Hepatocyte (in vitro differentiated cells): ENCODE measurements around the gene ANKRD2. TPM values are rescaled to one million over a fixed set of nuclear protein-coding genes. Genes with fewer than 3 reads are reported as not detected.

ENCODE experiments used
- DNase-seq: peaks from one replicate; pipeline ENCODE4 v3.0.0-alpha.2; 2016; ENCODE audit warnings: low spot score
- H2AFZ ChIP-seq: fragments of 200-600 bp; sonication (generic); 2 replicates; pipeline ENCODE4 v1.6.0; 2016; ENCODE audit warnings: antibody characterized with exemption, mild to moderate bottlenecking
- H3K27ac ChIP-seq: fragments of 200-600 bp; sonication (generic); 2 replicates; pipeline ENCODE4 v1.5.1; 2016; ENCODE audit warnings: mild to moderate bottlenecking
- H3K27me3 ChIP-seq: fragments of 200-600 bp; sonication (generic); 2 replicates; pipeline ENCODE4 v1.6.1; 2016
- H3K36me3 ChIP-seq: fragments of 200-600 bp; sonication (generic); replicated peaks from 2 replicates; pipeline ENCODE4 v1.5.1; 2016; ENCODE audit warnings: low read depth; ENCODE audit not compliant: insufficient read depth
- H3K4me1 ChIP-seq: fragments of 200-600 bp; sonication (generic); 2 replicates; pipeline ENCODE4 v1.5.1; 2016; ENCODE audit warnings: mild to moderate bottlenecking, moderate library complexity; ENCODE audit not compliant: insufficient read depth
- H3K4me2 ChIP-seq: fragments of 200-600 bp; sonication (generic); 2 replicates; pipeline ENCODE4 v1.6.0; 2016
- H3K4me3 ChIP-seq: fragments of 200-600 bp; sonication (generic); 2 replicates; pipeline ENCODE4 v1.5.1; 2016; ENCODE audit warnings: mild to moderate bottlenecking
- H3K79me2 ChIP-seq: fragments of 200-600 bp; sonication (generic); 2 replicates; pipeline ENCODE4 v1.6.0; 2017; ENCODE audit warnings: mild to moderate bottlenecking
- H3K9me2 ChIP-seq: fragments of 200-600 bp; sonication (generic); replicated peaks from 2 replicates; pipeline ENCODE4 v1.6.0; 2017; ENCODE audit warnings: mild to moderate bottlenecking; ENCODE audit not compliant: insufficient read depth
- H3K9me3 ChIP-seq: fragments of 200-600 bp; sonication (generic); 2 replicates; pipeline ENCODE4 v1.5.1; 2016; ENCODE audit warnings: low read depth, mild to moderate bottlenecking
- H4K20me1 ChIP-seq: fragments of 200-600 bp; sonication (generic); 2 replicates; pipeline ENCODE4 v1.6.0; 2016; ENCODE audit warnings: mild to moderate bottlenecking; ENCODE audit not compliant: insufficient read depth, poor library complexity, severe bottlenecking
- CTCF ChIP-seq: fragments of 200-600 bp; sonication (generic); IDR thresholded peaks from 2 replicates; pipeline ENCODE4 v1.5.1; 2016; ENCODE audit warnings: antibody characterized with exemption, mild to moderate bottlenecking; ENCODE audit not compliant: poor library complexity
- EZH2 ChIP-seq: fragments of 200-600 bp; sonication (generic); IDR thresholded peaks from 2 replicates; pipeline ENCODE4 v1.6.1; 2016; ENCODE audit warnings: antibody characterized with exemption, mild to moderate bottlenecking, borderline replicate concordance
- EZH2phosphoT487 ChIP-seq: fragments of 200-600 bp; sonication (generic); IDR thresholded peaks from one replicate; pipeline ENCODE4 v1.6.1; 2018; ENCODE audit warnings: antibody characterized with exemption, mild to moderate bottlenecking, low read depth, moderate library complexity; ENCODE audit not compliant: unreplicated experiment, severe bottlenecking
- WGBS: methylation state at CpG from one replicate; pipeline ENCODE4 v1.1.6; 2016; ENCODE audit warnings: low lambda C conversion rate; ENCODE audit errors: missing lambda C conversion rate; 5-methylcytosine and 5-hydroxymethylcytosine counted together
- polyA plus RNA-seq: library from polyadenylated mRNA; unstranded; fragments of >200 nt; fragmentation: Nextera tagmentation; extraction: Ambion mirVana; gene quantifications from 2 replicates; pipeline ENCODE4 v1.2.1, GENCODE V29; 2016
- total RNA-seq: library from RNA; depleted of rRNA; stranded (reverse); fragments of >200 nt; gene quantifications from 2 replicates; pipeline ENCODE4 v1.2.3, GENCODE V29; 2014

The ANKRD2 gene
- total and polyA plus RNA-seq, 2 experiments from 2014 or later: not detected

DNA sequence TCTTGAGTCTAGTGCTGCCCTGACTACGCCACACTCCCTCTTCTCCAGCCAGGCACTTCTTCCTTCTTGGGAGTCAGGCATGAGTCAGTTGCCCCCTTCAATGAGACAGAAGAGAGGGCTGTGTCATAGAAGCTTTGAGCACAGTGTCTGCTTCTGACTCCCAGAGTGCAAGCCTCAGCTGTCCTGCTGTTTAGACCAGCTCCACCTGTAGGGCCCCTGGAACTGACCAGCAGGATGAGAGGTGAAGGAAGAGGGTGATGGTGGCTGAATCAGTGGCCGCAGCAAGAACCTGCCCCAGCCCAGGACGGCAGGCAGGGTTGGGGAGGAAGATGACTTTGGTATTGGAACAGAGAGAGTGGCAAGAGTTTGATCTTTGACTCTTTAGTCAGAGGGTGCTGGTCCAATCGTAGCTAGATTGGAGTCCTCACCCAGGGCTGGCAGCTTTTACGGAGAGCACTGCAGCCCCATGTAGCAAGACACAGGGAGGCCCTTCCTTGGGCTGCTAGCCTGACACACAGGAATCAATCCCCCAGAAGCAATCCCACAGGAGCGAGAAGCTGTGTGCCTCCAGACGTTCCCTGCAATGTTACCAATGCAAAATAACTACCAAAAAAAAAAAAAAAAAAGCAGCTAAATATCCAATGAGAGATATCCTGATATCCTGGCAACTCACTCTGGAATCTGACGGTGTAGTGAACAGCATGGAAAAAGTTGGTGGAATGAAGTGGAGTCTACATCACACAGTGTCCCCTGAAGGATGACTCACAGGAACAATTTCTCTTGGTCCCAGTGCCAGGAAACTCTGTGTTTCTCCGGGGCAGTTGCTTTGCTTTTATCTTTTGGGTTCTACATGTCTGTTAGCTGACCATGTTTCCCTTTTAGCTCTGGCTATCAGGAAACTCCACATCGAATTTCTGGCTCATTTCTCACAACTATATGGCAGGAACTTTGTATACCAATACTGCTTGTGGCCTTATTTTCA lies 23.8 kb downstream of the ANKRD2 start:
- Histone ChIP-seq H3K4me2 (no peak overlapping the region), H4K20me1 (no peaks in the 10 kb centered on the region), H3K79me2 (no peaks in the 10 kb centered on the region), H3K9me2 (no peaks in the 10 kb centered on the region), H2AFZ (no peak overlapping the region), H3K36me3 (no peaks in the 10 kb centered on the region), H3K9me3 (no peaks in the 10 kb centered on the region), H3K27me3 (no peaks in the 10 kb centered on the region), H3K4me3 (no peak overlapping the region), H3K27ac (peak overlapping the region; percentile 64), H3K4me1 (no peaks in the 10 kb centered on the region)
- WGBS: 76% methylated on average over 10 of the region's 10 CpGs
- DNase-seq: peak; percentile 61
- no peak for TF ChIP-seq CTCF
- no peak for TF ChIP-seq EZH2
- TF ChIP-seq EZH2phosphoT487: no peak

- no peak for TF ChIP-seq EZH2phosphoT487
- TF ChIP-seq EZH2: no peak
Observed at GRCh38 chr10:97597778-97598177, 25.2 kb downstream of the ANKRD2 start.

GRCh38 chr10:97598407-97599271 lies 26.1 kb downstream of the ANKRD2 start:
- H3K9me2 ChIP-seq: no peaks in the 10 kb centered on the region
- TF ChIP-seq CTCF (no peak), EZH2 (no peak), EZH2phosphoT487 (no peak)
- H3K4me2 ChIP-seq: no peak overlapping the region
- no peak overlapping the region for H3K4me3 ChIP-seq
- 96% methylated on average over 19 of the region's 19 CpGs for WGBS
- no peak for DNase-seq
- H3K9me3 ChIP-seq: no peaks in the 10 kb centered on the region
- no peaks in the 10 kb centered on the region for H3K27me3 ChIP-seq
- H3K79me2 ChIP-seq: no peaks in the 10 kb centered on the region
- H3K4me1 ChIP-seq: no peaks in the 10 kb centered on the region
- H3K27ac ChIP-seq: no peak overlapping the region
- no peaks in the 10 kb centered on the region for H4K20me1 ChIP-seq
- no peaks in the 10 kb centered on the region for H3K36me3 ChIP-seq
- H2AFZ ChIP-seq: no peak overlapping the region

More at GRCh38 chr10:97597778-97598177, 25.2 kb downstream of the ANKRD2 start:
- no peaks in the 10 kb centered on the region for H3K9me3 ChIP-seq
- no peaks in the 10 kb centered on the region for H3K27me3 ChIP-seq
- H4K20me1 ChIP-seq: no peaks in the 10 kb centered on the region
- no peak overlapping the region for H3K27ac ChIP-seq
- no peaks in the 10 kb centered on the region for H3K4me1 ChIP-seq
- no peak overlapping the region for H3K4me2 ChIP-seq
- 83% methylated on average over 2 of the region's 2 CpGs for WGBS
- no peak overlapping the region for H3K4me3 ChIP-seq
- no peaks in the 10 kb centered on the region for H3K36me3 ChIP-seq
- H3K9me2 ChIP-seq: no peaks in the 10 kb centered on the region
- H3K79me2 ChIP-seq: no peaks in the 10 kb centered on the region
- DNase-seq: no peak
- H2AFZ ChIP-seq: no peak overlapping the region

DNA sequence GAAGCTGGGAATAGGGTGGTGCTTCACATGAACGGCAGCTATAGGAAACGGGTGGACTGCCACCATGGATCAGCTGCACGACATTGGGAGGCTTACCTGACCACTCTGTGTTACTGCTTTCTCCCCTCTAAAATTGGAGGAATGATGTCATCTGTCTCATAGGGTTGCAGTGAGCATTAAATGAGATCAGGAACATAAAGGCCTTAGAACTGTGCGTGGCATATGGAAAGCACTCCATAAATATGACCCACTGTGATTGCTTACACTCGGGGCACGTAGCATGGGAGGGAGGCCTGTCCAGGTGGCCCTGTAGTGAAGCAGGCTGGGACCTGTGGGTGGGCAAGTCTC lies 26.7 kb downstream of the ANKRD2 start:
- Histone ChIP-seq H3K36me3 (no peaks in the 10 kb centered on the region), H3K27ac (no peak overlapping the region), H3K4me2 (no peak overlapping the region), H3K27me3 (no peaks in the 10 kb centered on the region), H3K4me1 (no peaks in the 10 kb centered on the region), H3K9me3 (no peaks in the 10 kb centered on the region), H3K9me2 (no peaks in the 10 kb centered on the region), H3K79me2 (no peaks in the 10 kb centered on the region), H4K20me1 (no peaks in the 10 kb centered on the region), H2AFZ (no peak overlapping the region), H3K4me3 (no peak overlapping the region)
- no peak for TF ChIP-seq EZH2
- TF ChIP-seq CTCF: no peak
- no peak for TF ChIP-seq EZH2phosphoT487
- DNase-seq: no peak
- WGBS: 87% methylated on average over 6 of the region's 6 CpGs
